NCI-H526 (cell line): ENCODE results near the gene TBPL2.
"Not testable (repeated sequence)": the region's sequence is repeated elsewhere in the genome, so short reads cannot be mapped to it uniquely, and the experiment has no call there.

Source experiments
- DNase-seq, 2 experiments: peaks; one replicate each; lab custom pipeline; 2025; lab: John Stamatoyannopoulos, UW

TBPL2 gene

GRCh38 chr14:55401751-55402150 is 38.7 kb downstream of the TBPL2 start:
- no peak for DNase-seq

GRCh38 chr14:55399852-55400251 is 40.6 kb downstream of the TBPL2 start:
- DNase-seq, result no peak

DNA sequence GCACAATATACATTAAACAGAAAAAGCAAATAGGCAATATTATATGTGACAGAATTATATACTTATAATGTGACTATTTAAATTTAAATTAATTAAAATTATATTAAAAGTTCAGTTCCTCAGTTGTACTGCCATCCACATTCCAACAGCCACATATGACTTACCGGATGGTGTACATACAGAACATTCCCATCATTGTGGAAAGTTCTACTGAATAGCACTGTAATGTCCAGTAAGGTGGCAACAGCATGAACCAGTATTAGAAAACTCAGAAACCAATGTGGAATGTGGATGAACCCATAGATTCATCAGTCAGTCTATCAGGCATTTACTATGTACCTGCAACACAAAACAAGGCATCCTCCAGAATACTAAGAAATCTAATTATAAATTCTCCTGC is 41.2 kb downstream of the TBPL2 start:
- DNase-seq, result no peak

- no peak for DNase-seq
These were observed 41.7 kb downstream of the TBPL2 start for GRCh38 chr14:55398679-55399078.

DNA sequence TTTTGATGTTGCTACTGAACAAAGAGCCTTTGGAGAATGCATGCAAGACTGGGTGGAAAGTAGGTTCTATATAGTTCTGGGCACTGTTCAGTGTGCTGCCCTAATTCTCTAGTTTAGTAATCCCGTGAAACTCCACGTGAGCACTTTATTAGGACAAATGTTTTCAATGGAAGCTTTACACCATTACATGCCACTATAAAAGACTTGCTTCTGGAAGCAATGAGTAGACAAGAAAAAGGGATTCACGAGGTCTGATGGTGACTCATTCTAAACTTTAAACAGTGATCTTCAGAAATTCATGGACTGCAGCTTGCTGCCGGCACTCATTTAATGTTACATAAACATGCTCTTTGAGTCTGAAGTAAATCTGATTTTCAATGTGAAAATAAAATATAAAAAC is 51.1 kb downstream of the TBPL2 start:
- DNase-seq, result no peak

GRCh38 chr14:55388160-55388559 is 52.3 kb downstream of the TBPL2 start:
- DNase-seq, result no peak

- DNase-seq, result no peak
These were observed 53.3 kb downstream of the TBPL2 start for GRCh38 chr14:55387121-55387520.

DNA sequence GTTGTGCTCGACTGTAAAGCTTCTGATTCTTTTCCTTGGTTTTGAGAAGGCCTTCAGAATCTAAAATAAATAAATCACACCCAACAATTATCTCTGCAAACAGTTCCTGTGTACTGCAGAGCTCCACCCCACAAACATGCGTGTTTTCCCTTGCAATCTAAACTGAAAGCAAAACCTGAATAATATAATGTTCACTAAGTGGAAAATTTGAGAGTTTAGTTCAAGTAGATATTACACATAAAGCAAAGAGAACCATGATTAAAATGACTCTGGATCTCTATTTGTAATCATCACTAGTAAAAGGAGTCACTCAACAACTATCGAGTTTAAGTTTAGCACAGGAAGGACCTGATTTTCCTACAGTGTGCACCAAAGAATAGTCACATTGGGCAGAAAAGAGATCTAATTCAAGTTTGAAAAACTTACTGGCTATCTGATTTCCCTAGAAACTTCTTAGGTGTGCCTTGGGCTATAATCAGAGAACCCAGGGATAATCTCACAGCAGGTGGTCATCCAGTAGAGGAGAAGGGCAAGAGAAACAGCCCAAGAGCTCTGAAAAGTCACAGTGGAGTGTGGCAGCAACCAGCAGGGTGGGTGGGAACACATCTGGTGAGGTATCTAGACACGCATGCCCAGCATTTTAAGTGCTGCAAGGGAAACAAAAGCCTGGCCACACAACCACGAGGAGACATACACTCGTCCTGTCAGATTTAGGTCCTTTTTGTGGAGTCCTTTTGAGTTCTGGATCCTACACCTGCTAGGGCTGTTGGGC is 54.2 kb downstream of the TBPL2 start:
- no peak for DNase-seq

- DNase-seq, result no peak
These were observed 55.9 kb downstream of the TBPL2 start for GRCh38 chr14:55384536-55384935.

- no peak for DNase-seq
These were observed 56.8 kb downstream of the TBPL2 start for GRCh38 chr14:55383541-55384140.

DNA sequence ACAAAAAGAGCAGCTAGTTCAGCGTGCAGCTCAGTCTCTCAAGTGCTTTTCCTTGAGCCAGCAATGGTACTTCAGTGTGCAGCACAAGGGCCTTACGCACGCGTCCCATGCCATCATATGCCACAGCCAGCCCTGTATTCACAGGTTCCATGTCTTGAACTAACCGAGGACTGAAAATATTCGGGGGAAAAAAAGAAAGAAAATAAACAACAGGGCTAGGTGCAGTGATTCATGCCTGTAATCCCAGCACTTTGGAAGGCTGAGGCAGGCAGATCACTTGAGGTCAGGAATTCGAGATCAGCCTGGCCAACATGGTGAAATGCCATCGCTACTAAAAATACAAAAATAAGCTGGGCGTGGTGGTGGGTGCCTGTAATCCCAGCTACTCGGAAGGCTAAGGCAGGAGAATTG is 57.4 kb downstream of the TBPL2 start:
- not testable (repeated sequence) for DNase-seq

DNA sequence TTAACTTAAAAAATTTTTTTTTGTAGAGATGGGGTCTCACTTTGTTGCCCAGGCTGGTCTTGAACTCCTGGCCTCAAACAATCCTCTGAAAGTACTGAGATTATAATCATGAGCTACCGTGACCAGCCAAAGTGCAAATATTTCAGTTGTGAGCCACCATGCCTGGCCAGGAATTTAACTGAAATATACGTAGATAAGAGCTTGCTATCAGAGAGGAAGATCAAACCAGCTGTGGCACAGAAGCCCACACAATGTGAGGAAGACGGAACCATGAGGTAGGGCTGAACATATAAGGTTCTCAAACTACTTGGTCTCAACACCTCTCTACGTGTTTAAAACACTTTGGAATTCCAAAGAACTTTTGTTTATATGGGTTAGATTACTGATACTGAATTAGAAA is 57.9 kb downstream of the TBPL2 start:
- DNase-seq, result no peak

DNA sequence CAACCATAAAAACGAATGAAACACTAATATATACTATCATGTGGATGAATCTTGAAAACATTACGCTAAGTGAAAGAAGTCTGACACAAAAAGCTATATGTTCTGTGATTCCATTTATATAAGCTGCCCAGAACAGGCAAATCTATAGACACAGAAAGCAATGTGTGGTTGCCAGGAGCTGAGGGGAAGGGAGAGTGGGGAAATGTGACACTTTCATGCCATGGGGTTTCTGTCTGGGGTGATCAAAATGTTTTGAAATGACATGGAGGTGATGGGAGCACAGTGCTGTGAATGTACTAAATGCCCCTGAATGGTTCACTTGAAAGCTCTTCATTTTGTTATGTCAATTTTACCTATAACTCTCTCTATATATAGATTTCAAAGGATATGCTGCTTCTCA is 58.9 kb downstream of the TBPL2 start:
- no peak for DNase-seq

- DNase-seq, result no peak
These were observed 59.4 kb downstream of the TBPL2 start for GRCh38 chr14:55381040-55381439.

DNA sequence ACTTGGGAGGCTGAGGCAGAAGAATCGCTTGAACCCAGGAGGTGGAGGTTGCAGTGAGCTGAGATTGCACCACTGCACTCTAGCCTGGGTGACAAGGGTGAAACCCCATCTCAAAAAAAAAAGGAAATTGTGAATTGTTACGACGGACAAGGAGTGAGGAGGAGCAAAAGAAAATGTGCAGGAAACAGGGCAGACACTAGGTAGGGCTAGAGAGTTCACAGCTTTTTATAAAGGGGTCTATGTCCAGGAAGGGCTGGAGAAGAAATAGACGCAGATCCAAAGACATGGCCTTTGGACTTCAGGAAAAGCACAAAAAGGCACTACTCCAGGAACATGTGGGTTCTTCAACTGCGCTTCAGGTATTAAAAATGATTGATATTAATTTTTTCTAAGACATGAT is 63.2 kb downstream of the TBPL2 start:
- DNase-seq, result no peak

- no peak for DNase-seq
These were observed 65.6 kb downstream of the TBPL2 start for GRCh38 chr14:55374771-55375170.

DNA sequence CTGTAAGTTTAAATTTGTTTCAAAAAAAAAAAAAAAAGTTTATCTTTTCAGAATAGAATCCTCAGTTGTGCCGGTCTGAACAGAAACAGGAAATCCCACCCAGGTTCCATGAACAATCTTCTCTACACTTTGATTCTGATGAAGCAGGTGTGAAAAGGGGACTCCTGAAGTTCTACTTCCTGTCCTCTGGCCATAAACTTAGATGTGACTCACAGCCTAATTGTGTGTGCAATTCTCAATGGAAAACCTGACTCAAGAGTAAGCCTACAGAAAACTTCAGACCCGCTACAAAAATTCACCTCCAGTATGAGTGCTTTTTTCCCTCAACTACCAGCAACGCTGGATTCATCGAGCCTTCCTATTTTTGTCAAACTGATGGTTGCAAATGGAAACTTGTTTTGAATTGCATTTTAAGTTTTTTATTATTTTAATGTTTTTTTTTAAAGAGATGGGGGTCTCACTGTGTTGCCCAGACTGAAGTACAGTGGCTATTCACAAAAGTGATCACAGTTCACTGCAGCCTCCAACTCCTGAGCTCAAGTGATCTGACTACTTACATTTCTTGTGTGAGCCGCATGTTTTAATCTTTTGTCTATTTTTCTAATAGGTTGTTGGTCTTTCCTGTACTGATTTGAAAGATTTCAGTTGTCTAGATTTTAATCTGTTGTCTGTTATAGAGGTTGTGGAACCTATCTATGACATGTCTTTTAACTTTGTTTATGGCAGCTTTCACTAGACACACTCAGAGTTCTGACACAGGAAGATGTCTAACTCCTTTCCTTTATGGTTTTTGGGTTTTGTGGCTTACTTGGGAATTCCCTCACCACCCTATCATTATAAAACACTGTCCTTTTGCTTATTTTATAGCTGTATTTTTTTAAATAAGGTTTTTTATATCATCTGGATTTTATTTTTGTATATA is 66.4 kb downstream of the TBPL2 start:
- DNase-seq, result no peak

DNA sequence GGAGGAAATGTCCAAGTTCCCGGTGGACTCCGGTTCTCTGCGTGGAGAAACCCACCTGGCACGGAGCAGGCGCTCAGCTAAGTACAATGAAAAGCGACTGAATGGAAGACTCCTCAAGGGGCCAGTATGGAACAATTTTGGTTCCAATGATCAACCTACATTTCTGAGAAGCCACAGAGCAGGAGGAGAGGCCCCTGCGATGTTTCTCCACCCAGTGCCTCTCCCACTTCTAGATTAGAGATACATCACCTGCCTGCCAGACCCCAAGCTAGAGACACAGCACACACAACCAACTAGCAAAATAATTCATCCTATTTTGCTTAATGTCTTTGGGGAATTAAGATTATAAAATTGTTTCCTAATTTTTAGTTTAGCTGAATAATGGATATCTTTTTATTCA is 67.6 kb downstream of the TBPL2 start:
- DNase-seq, result no peak

- no peak for DNase-seq
These were observed 68.0 kb downstream of the TBPL2 start for GRCh38 chr14:55372423-55372822.

DNA sequence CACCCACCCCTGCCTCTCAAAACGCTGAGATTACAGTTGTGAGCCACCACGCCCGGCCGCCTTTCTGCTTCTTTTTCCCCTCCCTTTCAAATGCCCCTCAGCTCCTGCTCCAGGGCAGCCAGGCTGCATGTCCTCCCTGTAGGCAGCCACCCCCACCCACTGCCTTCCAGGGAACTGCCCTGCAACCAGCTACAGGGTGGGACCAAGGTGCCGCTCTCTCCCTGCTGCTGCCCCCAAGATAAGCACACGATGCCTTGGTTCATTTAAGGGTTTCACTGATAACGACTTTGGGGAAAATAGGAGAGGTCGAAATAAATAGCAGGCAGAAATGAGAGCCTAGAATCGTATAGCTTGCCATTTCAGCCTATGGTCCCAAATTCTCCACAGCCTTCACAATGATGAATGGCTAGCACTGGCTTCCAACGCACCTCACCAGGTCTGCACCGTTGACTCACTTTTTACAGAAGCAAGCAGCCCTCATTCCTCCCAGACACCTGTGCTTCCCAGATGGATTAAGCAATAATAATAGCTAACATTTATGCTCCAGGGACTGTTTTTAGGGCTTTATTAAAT is 69.4 kb downstream of the TBPL2 start:
- DNase-seq, result no peak

- DNase-seq, result no peak
These were observed 74.1 kb downstream of the TBPL2 start for GRCh38 chr14:55366271-55366670.
